GM12872 (cell line): ENCODE data around the gene CLDN22.

ENCODE experiments used
- TF ChIP-seq, protein P1 (sequence below): IDR thresholded peaks from 3 replicates; pipeline ENCODE4 v1.5.1; 2011; ENCODE audit warnings: low read depth, mild to moderate bottlenecking, low read length, moderate library complexity; ENCODE audit not compliant: insufficient read depth

CLDN22 gene

DNA sequence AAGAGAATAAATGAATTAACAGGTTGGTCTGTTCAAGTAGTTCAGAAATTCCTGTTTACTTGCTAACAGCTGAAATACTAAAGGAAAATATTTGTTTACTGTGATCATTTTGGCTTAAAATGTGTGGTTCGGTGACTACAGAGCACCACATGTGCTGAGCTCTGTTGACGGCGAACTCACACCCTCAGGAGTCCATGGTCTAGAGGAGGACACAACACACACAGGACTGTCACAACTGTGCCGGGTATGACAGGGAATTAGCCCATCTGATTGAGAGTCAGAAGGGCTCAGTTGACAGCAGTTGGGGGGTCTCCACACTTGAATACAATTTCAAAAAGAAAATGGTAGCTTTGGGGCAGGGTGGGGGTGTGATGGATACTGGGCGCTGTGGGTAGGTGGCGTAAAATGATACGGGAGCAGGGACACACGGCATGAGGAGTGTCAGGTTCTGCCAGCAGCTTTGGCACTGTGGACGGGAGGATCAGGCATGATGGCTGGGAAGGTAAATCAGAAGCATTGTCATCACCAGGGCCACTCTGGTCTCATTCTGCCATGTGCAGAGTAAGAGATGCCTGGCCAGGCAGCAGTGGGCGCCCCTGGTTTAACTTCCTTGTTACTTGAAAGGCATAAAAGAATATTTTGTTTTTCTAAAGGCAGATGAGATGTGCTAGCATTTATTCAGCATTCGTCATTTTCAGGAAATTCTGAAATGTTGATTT is 33.3 kb downstream of the CLDN22 start:
- TF ChIP-seq, protein P1, sequence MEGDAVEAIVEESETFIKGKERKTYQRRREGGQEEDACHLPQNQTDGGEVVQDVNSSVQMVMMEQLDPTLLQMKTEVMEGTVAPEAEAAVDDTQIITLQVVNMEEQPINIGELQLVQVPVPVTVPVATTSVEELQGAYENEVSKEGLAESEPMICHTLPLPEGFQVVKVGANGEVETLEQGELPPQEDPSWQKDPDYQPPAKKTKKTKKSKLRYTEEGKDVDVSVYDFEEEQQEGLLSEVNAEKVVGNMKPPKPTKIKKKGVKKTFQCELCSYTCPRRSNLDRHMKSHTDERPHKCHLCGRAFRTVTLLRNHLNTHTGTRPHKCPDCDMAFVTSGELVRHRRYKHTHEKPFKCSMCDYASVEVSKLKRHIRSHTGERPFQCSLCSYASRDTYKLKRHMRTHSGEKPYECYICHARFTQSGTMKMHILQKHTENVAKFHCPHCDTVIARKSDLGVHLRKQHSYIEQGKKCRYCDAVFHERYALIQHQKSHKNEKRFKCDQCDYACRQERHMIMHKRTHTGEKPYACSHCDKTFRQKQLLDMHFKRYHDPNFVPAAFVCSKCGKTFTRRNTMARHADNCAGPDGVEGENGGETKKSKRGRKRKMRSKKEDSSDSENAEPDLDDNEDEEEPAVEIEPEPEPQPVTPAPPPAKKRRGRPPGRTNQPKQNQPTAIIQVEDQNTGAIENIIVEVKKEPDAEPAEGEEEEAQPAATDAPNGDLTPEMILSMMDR: no peak

DNA sequence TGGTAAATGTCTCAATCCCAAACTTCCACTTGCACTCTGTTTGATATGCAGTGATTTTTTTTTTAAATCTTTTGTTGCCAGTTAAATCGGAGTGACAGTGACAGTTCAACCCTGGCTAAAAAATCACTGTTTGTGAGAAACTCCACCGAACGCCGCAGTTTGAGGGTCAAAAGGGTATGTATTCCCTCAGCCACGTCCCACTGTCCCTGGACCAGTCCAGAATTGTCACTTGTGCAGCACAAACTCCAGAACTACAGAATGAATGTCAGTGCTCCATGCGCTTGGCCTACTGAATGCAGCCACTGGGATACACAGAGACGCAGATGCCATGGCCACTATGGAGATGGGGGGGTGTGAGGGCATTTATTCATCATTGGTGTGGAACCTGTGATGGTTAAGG is 34.2 kb downstream of the CLDN22 start:
- TF ChIP-seq, protein P1: no peak

DNA sequence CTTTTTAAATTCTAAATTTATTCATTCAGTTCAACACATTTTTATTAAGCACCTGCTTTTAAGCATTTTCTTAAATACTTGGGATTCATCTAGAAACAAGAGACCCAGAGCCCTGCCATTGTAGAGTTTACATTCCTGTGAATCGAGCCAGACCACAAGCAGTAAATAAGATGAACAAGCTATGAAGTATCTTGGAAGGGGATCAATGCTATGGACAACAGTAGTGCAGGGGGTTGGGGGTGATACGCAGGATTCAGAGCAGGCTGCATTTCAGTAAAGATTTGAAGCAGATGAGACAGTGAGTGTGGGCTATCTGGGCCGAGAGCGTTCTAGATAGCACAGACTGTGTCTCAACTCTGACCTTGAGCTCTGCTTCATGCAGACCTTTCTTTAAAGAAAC is 35.1 kb downstream of the CLDN22 start:
- TF ChIP-seq, protein P1: no peak

DNA sequence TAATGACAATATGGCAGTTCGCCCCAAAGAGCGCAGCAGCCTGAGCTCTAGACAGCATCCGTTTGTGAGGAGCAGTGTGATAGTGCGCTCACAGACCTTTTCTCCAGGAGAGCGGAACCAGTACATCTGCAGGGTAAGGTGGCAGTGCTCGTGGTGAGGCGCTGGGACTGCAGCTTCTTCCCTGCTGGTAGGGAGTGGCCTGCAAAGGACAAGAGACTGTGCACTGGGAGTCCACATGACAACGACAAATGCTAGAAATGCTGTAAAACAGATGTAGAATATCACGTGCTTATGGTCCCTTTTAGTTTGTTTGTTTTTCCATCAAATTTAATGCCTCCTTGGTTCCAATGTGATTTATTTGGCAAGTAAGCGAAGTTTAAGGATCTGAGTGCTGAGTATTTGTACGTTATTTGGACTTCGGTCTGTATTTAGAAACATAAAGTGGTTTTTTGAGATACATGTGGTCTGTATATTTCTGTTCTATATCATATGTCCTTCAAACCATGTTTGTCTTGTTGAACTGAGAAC is 35.8 kb downstream of the CLDN22 start:
- TF ChIP-seq, protein P1: no peak

DNA sequence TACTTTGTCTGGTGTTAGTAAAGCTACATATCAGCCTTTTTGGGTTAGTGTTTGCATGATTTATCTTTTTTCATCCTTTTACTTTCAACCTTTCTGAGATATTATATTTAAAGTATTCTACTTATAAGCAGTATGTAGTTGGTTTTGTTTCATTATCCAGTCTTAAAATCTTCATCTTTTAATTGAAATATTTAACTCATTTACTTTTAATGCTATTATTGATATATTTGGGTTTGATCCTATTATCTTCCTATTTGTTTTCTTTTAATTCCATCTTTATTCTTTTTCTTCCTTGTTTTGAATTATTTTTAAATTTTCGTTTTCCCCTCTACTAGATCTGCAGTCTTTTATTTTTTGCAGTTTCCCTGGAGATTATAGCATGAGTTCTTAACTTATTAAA is 44.0 kb downstream of the CLDN22 start:
- TF ChIP-seq, protein P1: no peak

DNA sequence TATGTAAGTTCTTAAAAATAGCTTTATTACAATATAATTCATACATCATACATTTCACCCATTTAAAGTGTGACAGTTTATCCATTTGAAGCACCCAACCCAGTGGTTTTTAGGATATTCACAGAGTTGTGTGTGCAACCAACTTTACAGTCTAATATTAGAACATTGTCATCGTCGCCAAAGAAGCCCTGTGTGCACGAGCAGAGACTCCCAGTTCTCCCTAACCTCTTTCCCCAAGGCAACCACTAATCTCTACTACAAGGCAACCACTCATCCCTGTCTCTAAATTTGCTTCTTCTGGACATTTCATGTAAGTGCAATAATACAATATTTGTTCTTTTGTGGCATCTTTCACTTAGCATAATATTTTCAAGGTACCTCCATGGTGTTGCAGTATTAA is 47.7 kb downstream of the CLDN22 start:
- TF ChIP-seq, protein P1: no peak

DNA sequence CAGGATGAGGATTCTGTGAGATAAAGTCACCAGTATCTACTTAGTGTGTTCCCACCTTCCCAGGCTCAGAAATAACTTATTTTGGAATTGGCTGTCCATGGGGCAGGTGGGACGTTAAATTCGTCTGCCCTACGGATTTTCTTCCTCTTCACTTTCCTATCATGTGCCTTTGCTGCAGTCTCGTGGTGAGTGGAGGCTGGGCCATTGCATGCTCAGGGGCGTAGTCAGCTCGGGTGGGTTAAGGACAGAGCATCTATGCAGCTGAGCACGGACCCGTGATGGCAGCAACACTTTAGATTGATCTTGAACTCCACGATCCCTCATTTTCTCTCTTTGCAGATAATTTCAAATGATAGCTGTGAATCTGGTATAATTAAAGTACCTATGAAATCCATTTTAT is 51.5 kb downstream of the CLDN22 start:
- TF ChIP-seq, protein P1: no peak
